ENCODE data around the gene COX6B1. TPM values are rescaled to one million over a fixed set of nuclear protein-coding genes. Genes with fewer than 3 reads are reported as not detected.

The COX6B1 gene
- total RNA-seq, 1 experiment from 2014 or later = 496 TPM

DNA sequence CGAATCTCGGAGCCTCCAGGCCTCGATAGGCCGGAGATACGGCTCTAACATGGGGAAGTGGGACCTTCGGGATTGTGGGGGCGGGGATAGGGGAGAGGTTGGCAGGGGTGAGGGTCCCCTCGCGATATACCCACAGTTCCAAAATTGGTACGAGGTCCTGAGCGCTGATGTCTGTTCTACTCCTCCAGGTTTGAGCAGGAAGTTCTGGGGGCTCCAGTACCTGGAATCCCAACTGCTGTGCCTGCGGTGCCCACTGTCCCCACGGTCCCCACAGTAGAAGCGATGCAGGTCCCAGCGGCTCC is 18.8 kb upstream of the COX6B1 start:
- H3K36me3 ChIP-seq (ENCODE audit: control insufficient read depth in 1 of 2, insufficient read depth in 2 of 2, low read length in 2 of 2) = peaks cover 22 to 23% of the 10 kb centered on the region in 2 experiments; a peak in 3 of 4 replicates
- peak overlapping the region; percentile 92 for H3K9ac ChIP-seq (ENCODE audit: low read length)
- H3K27me3 ChIP-seq (ENCODE audit: insufficient read depth, low read length) = no peaks in the 10 kb centered on the region
- H3K9me2 ChIP-seq (ENCODE audit: insufficient read depth) = no peaks in the 10 kb centered on the region
- peaks cover 14% of the 10 kb centered on the region for H3K79me2 ChIP-seq (ENCODE audit: insufficient read depth, low read length)
- CTCF ChIA-PET = no interaction called here
- peaks cover 7 to 9% of the 10 kb centered on the region in 2 experiments; a peak in 3 of 4 replicates for H3K4me1 ChIP-seq (ENCODE audit: control insufficient read depth in 1 of 2, insufficient read depth in 2 of 2, low read length in 2 of 2)
- peak overlapping the region; percentile 73 for H3K27ac ChIP-seq (ENCODE audit: low read depth, low read length)
- DNase-seq (ENCODE audit: low read depth, low spot score) (no peak), ATAC-seq (no peak)
- intact Hi-C loops (cut with micrococcal nuclease) = no loop called here
- peak overlapping the region; percentile 98 for H3K4me2 ChIP-seq (ENCODE audit: low read length)
- POLR2A ChIA-PET = no interaction called here
- no peaks in the 10 kb centered on the region for H4K20me1 ChIP-seq (ENCODE audit: insufficient read depth)
- H3K4me3 ChIP-seq (replicated peaks in 1 of 2; ENCODE audit: low read depth in 1 of 2, low read length in 2 of 2) = peak overlapping the region; percentile 89 to 97
- H2AFZ ChIP-seq (ENCODE audit: low read depth, low read length, poor library complexity, severe bottlenecking) = no peak overlapping the region
- TSS peak; percentile 73 for BruUV-seq (replicated peaks)
- RAD21 ChIA-PET (ENCODE audit: low non-redundant PET in 1 of 2, low total read pairs in 2 of 2, uncharacterized antibody in 2 of 2, unreplicated experiment in 2 of 2) = no interaction called here
- no peaks in the 10 kb centered on the region for H3K9me3 ChIP-seq (ENCODE audit: control insufficient read depth in 1 of 2, insufficient read depth in 1 of 2, low read depth in 1 of 2, low read length in 2 of 2)
- TF ChIP-seq SIN3A (IDR thresholded peaks at IDR 0.05; ENCODE audit: low read depth) (0 out of 2 replicates have a peak, but pooled peaks have one; percentile 4), ZBTB33 (IDR thresholded peaks at IDR 0.05; ENCODE audit: extremely low read depth, insufficient replicate concordance, low read length) (no peak)

DNA sequence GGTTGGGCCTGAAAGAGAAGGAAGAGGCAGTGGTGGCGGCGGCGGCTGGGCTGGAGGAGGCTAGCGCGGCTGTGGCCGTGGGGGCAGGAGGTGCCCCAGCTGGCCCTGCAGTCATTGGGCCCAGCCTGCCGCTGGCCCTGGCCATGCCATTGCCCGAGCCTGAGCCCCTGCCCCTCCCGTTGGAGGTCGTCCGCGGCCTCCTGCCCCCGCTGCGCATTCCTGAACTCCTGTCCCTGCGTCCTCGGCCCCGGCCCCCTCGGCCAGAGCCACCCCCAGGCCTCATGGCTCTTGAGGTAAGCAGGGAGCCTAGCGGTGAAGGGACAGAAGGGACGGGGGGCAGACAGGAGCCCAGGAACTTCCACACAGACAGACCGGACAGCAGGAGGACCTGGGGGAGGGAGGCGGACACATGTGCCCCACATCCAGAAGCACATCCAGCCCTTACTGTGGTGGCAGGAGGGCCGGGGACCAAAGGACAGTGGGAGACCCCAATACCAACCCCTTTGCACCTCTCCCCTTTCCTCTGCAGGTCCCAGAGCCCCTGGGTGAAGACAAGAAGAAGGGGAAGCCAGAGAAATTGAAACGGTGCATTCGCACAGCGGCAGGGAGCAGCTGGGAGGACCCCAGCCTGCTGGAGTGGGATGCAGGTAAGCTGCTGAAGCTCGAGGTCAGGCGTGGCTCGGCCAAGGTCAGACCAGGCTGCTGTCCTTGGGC is 14.2 kb upstream of the COX6B1 start:
- H3K36me3 ChIP-seq (ENCODE audit: control insufficient read depth in 1 of 2, insufficient read depth in 2 of 2, low read length in 2 of 2) = peaks cover 32 to 38% of the 10 kb centered on the region in 2 experiments; a peak in 3 of 4 replicates
- no peak for TF ChIP-seq EGR1 (IDR thresholded peaks at IDR 0.05; ENCODE audit: low read depth)
- no peak for DNase-seq (ENCODE audit: low read depth, low spot score)
- H3K9ac ChIP-seq (ENCODE audit: low read length) = no peak overlapping the region
- H3K4me3 ChIP-seq (replicated peaks in 1 of 2; ENCODE audit: low read depth in 1 of 2, low read length in 2 of 2) = no peak overlapping the region
- H3K9me2 ChIP-seq (ENCODE audit: insufficient read depth) = no peaks in the 10 kb centered on the region
- H4K20me1 ChIP-seq (ENCODE audit: insufficient read depth) = no peaks in the 10 kb centered on the region
- BruUV-seq (replicated peaks) = no TSS peak
- peaks cover 14% of the 10 kb centered on the region for H3K79me2 ChIP-seq (ENCODE audit: insufficient read depth, low read length)
- H3K9me3 ChIP-seq (ENCODE audit: control insufficient read depth in 1 of 2, insufficient read depth in 1 of 2, low read depth in 1 of 2, low read length in 2 of 2) = no peaks in the 10 kb centered on the region
- POLR2A ChIA-PET = no interaction called here
- no peak overlapping the region for H3K27ac ChIP-seq (ENCODE audit: low read depth, low read length)
- no peak overlapping the region for H3K4me2 ChIP-seq (ENCODE audit: low read length)
- ATAC-seq = no peak
- peaks cover 0 to 7% of the 10 kb centered on the region in 2 experiments; a peak in 2 of 4 replicates for H3K4me1 ChIP-seq (ENCODE audit: control insufficient read depth in 1 of 2, insufficient read depth in 2 of 2, low read length in 2 of 2)
- CTCF ChIA-PET = no interaction called here
- intact Hi-C loops (cut with micrococcal nuclease) = no loop called here
- RAD21 ChIA-PET (ENCODE audit: low non-redundant PET in 1 of 2, low total read pairs in 2 of 2, uncharacterized antibody in 2 of 2, unreplicated experiment in 2 of 2) = no interaction called here
- H2AFZ ChIP-seq (ENCODE audit: low read depth, low read length, poor library complexity, severe bottlenecking) = no peak overlapping the region
- H3K27me3 ChIP-seq (ENCODE audit: insufficient read depth, low read length) = no peaks in the 10 kb centered on the region

All from HCT116 (cell line).